ENCODE measurements around the gene FILIP1L. TPM values are rescaled to one million over a fixed set of nuclear protein-coding genes. Genes with fewer than 3 reads are reported as not detected.
A peak's percentile ranks its signal among the peaks of the same experiment; 100 is the strongest.

Gene FILIP1L
- total and polyA plus RNA-seq, 2 of the 4 experiments (the other 2 are of a cell fraction): 11.5 to 19.9 TPM

DNA sequence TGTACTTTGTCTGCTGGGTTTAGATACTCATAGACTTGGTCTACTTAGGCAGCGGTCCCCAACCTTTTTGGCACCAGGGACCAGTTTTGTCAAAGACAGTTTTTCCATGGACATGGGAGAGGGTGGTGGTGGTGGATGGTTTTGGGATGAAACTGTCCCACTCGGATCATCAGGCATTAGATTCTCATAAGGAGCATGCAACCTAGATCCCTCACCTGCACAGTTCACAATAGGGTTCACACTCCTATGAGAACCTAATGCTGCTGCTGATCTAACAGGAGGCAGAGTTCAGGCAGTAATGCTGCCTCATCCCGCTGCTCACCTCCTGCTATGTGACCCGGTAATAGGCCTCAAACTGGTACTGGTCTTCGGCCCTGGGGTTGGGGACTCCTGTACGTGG is 251.3 kb downstream of the FILIP1L start:
- no peak for DNase-seq
- peak overlapping the region; percentile 82 for H2BK120ac ChIP-seq (ENCODE audit: low read depth, low read length)
- H2AK9ac ChIP-seq (replicated peaks; ENCODE audit: low read depth, low read length, poor library complexity): no peak overlapping the region
- no peak overlapping the region for H3K9ac ChIP-seq (ENCODE audit: low read depth, low read length)
- H4K5ac ChIP-seq (ENCODE audit: low read depth, low read length): peak overlapping the region; percentile 30; the same call in 1 of the 2 replicates
- H4K8ac ChIP-seq (ENCODE audit: low read depth in 2 of 2, low read length in 2 of 2): peak overlapping the region in 1 of 2 experiments; percentile 57; a peak in 1 of 4 replicates
- no peak overlapping the region for H3K56ac ChIP-seq (ENCODE audit: extremely low read depth, insufficient read depth, low read length)
- H3K4me3 ChIP-seq (ENCODE audit: insufficient read depth, low read depth, low read length): no peak overlapping the region
- peaks cover 28% of the 10 kb centered on the region for H3K9me1 ChIP-seq (ENCODE audit: insufficient read depth, low read length)
- H3K9me3 ChIP-seq (ENCODE audit: control insufficient read depth, insufficient read depth, low read length): no peaks in the 10 kb centered on the region
- peak overlapping the region; percentile 38; the same call in 1 of the 2 replicates for H3K27ac ChIP-seq (ENCODE audit: insufficient read depth, low read length)
- peak overlapping the region; percentile 94 for H2AK5ac ChIP-seq (ENCODE audit: low read depth, low read length)
- H2AFZ ChIP-seq (replicated peaks; ENCODE audit: low read length, poor library complexity): no peak overlapping the region
- H3K14ac ChIP-seq (replicated peaks; ENCODE audit: low read depth, low read length): peak overlapping the region; percentile 75
- H2BK15ac ChIP-seq (ENCODE audit: low read depth, low read length): peak overlapping the region; percentile 69; the same call in 2 of the 3 replicates
- H3K4ac ChIP-seq (ENCODE audit: low read depth, low read length): peak overlapping the region; percentile 89; the same call in 1 of the 2 replicates
- WGBS, 2 experiments (ENCODE audit: extremely low coverage in 2 of 2, insufficient read length in 1 of 2): no CpG with 5 or more reads among the region's 6 CpGs
- peaks cover 33% of the 10 kb centered on the region for H3K4me1 ChIP-seq (ENCODE audit: control insufficient read depth, insufficient read depth, low read length)
- TF ChIP-seq FOS (IDR thresholded peaks at IDR 0.05; ENCODE audit: low read depth, low read length): no peak
- no peak for TF ChIP-seq CEBPB (IDR thresholded peaks at IDR 0.05; ENCODE audit: low read depth, low read length)
- no peak for TF ChIP-seq NFE2L2 (IDR thresholded peaks at IDR 0.05; ENCODE audit: low read depth, low read length)
- no peak for TF ChIP-seq RAD21 (IDR thresholded peaks at IDR 0.05; ENCODE audit: low read length)
- TF ChIP-seq MAZ (IDR thresholded peaks at IDR 0.05; ENCODE audit: borderline replicate concordance, low read depth, low read length): no peak
- TF ChIP-seq RCOR1 (IDR thresholded peaks at IDR 0.05; ENCODE audit: insufficient replicate concordance, low read length): no peak
- TF ChIP-seq CHD1 (IDR thresholded peaks at IDR 0.05; ENCODE audit: low read depth, low read length): no peak
- TF ChIP-seq, protein P1, sequence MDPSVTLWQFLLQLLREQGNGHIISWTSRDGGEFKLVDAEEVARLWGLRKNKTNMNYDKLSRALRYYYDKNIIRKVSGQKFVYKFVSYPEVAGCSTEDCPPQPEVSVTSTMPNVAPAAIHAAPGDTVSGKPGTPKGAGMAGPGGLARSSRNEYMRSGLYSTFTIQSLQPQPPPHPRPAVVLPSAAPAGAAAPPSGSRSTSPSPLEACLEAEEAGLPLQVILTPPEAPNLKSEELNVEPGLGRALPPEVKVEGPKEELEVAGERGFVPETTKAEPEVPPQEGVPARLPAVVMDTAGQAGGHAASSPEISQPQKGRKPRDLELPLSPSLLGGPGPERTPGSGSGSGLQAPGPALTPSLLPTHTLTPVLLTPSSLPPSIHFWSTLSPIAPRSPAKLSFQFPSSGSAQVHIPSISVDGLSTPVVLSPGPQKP (IDR thresholded peaks at IDR 0.05; ENCODE audit: borderline replicate concordance, low read depth, low read length): no peak
- TF ChIP-seq, protein P2, sequence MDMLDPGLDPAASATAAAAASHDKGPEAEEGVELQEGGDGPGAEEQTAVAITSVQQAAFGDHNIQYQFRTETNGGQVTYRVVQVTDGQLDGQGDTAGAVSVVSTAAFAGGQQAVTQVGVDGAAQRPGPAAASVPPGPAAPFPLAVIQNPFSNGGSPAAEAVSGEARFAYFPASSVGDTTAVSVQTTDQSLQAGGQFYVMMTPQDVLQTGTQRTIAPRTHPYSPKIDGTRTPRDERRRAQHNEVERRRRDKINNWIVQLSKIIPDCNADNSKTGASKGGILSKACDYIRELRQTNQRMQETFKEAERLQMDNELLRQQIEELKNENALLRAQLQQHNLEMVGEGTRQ (IDR thresholded peaks at IDR 0.05; ENCODE audit: low read depth, low read length): no peak
- no peak for TF ChIP-seq BHLHE40 (IDR thresholded peaks at IDR 0.05; ENCODE audit: low read depth, low read length)
- TF ChIP-seq POLR2A (IDR thresholded peaks at IDR 0.05; ENCODE audit: low read depth, low read length): no peak
- TF ChIP-seq SMC3 (IDR thresholded peaks at IDR 0.05; ENCODE audit: low read depth, low read length): no peak
- no peak for TF ChIP-seq MXI1 (IDR thresholded peaks at IDR 0.05; ENCODE audit: borderline replicate concordance, low read depth, low read length)
- TF ChIP-seq, protein P3, sequence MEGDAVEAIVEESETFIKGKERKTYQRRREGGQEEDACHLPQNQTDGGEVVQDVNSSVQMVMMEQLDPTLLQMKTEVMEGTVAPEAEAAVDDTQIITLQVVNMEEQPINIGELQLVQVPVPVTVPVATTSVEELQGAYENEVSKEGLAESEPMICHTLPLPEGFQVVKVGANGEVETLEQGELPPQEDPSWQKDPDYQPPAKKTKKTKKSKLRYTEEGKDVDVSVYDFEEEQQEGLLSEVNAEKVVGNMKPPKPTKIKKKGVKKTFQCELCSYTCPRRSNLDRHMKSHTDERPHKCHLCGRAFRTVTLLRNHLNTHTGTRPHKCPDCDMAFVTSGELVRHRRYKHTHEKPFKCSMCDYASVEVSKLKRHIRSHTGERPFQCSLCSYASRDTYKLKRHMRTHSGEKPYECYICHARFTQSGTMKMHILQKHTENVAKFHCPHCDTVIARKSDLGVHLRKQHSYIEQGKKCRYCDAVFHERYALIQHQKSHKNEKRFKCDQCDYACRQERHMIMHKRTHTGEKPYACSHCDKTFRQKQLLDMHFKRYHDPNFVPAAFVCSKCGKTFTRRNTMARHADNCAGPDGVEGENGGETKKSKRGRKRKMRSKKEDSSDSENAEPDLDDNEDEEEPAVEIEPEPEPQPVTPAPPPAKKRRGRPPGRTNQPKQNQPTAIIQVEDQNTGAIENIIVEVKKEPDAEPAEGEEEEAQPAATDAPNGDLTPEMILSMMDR (conservative IDR thresholded peaks at IDR 0.05; ENCODE audit: low read depth, low read length): no peak
- no peak for TF ChIP-seq MAFK (IDR thresholded peaks at IDR 0.05; ENCODE audit: low read depth, low read length)
- TF ChIP-seq RFX5 (IDR thresholded peaks at IDR 0.05; ENCODE audit: low read depth, low read length): no peak
- in situ Hi-C loops (cut with MboI; ENCODE audit: low sequenced_read_pairs): loop anchor here (25.0 kb wide), 1 partner anchor 199 kb away; no protein-coding TSS in a partner anchor
- ATAC-seq (ENCODE audit: low read depth): no peak
- peaks cover 32 to 73% of the 10 kb centered on the region in 2 experiments for H3K79me1 ChIP-seq (ENCODE audit: low read depth in 1 of 2, low read length in 2 of 2)
- POLR2A ChIA-PET (ENCODE audit: unreplicated experiment): no interaction called here
- H3K18ac ChIP-seq (ENCODE audit: low read depth, low read length): no peak overlapping the region; the same call in 1 of the 2 replicates
- H2BK5ac ChIP-seq (ENCODE audit: low read depth, low read length, poor library complexity, severe bottlenecking): peak overlapping the region; percentile 87
- BruUV-seq (replicated peaks): no TSS peak
- H3K27me3 ChIP-seq (ENCODE audit: control insufficient read depth, insufficient read depth, low read length): no peaks in the 10 kb centered on the region
- dilution Hi-C loops (cut with HindIII; ENCODE audit: low sequenced_read_pairs, unreplicated experiment): no loop called here
- CTCF ChIA-PET: no interaction called here
- peak overlapping the region; percentile 78; the same call in 1 of the 2 replicates for H2BK20ac ChIP-seq (ENCODE audit: low read depth, low read length)
- H3K36me3 ChIP-seq (ENCODE audit: control insufficient read depth, insufficient read depth, low read length): peaks cover 28% of the 10 kb centered on the region
- peaks cover 50% of the 10 kb centered on the region for H4K20me1 ChIP-seq (ENCODE audit: insufficient read depth, low read length)
- peak overlapping the region; percentile 77 for H3K23ac ChIP-seq (ENCODE audit: low read depth, low read length)
- no peak overlapping the region for H3K4me2 ChIP-seq (ENCODE audit: low read depth, low read length)
- intact Hi-C loops (cut with micrococcal nuclease): no loop called here
- peak overlapping the region; percentile 21 for H4K91ac ChIP-seq (ENCODE audit: insufficient read depth, low read depth, low read length)

All from IMR-90 (cell line).